Measurements from ENCODE around the gene SIK2.

SIK2 gene

DNA sequence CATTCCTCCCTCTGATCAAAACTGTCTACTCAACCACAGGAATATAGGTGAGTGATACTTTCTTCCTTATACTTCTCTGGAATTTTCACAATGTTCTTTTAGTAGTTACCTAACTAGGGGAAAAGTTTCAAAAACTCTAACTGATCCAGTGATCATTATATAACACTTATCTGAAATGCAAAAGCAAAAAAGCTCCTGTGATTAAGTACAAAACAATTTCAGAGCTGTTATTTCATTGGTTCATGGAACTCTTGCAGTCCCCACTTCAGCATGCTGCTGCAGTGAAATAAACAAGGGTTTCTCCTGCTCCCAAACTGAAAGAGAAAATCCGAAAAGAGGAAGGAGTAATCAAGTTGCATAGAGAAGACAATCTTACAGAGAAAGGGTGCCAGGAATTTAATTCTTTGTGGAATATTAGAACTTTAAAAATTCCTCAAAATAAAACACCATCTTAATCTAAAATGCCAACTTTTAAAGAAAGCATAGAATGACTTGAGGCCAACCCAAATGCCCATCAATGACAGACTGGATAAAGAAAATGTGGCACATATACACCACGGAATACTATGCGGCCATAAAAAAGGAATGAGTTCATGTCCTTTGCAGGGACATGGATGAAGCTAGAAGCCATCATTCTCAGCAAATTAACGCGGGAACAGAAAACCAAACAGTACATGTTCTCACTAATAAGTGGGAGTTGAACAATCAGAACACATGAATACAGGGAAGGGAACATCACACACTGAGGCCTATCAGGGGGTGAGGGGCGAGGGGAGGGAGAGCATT lies 143.7 kb downstream of the SIK2 start:
- in situ Hi-C loops (cut with MboI; ENCODE audit: low pct_unique_long_range_greater_than_20kb, low sequenced_read_pairs, unreplicated experiment), result no loop called here
- DNase-seq (ENCODE audit: low spot score), result no peak
- TF ChIP-seq, protein P1, sequence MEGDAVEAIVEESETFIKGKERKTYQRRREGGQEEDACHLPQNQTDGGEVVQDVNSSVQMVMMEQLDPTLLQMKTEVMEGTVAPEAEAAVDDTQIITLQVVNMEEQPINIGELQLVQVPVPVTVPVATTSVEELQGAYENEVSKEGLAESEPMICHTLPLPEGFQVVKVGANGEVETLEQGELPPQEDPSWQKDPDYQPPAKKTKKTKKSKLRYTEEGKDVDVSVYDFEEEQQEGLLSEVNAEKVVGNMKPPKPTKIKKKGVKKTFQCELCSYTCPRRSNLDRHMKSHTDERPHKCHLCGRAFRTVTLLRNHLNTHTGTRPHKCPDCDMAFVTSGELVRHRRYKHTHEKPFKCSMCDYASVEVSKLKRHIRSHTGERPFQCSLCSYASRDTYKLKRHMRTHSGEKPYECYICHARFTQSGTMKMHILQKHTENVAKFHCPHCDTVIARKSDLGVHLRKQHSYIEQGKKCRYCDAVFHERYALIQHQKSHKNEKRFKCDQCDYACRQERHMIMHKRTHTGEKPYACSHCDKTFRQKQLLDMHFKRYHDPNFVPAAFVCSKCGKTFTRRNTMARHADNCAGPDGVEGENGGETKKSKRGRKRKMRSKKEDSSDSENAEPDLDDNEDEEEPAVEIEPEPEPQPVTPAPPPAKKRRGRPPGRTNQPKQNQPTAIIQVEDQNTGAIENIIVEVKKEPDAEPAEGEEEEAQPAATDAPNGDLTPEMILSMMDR (IDR thresholded peaks at IDR 0.05; ENCODE audit: extremely low read depth, insufficient read depth, missing control alignments), result no peak

DNA sequence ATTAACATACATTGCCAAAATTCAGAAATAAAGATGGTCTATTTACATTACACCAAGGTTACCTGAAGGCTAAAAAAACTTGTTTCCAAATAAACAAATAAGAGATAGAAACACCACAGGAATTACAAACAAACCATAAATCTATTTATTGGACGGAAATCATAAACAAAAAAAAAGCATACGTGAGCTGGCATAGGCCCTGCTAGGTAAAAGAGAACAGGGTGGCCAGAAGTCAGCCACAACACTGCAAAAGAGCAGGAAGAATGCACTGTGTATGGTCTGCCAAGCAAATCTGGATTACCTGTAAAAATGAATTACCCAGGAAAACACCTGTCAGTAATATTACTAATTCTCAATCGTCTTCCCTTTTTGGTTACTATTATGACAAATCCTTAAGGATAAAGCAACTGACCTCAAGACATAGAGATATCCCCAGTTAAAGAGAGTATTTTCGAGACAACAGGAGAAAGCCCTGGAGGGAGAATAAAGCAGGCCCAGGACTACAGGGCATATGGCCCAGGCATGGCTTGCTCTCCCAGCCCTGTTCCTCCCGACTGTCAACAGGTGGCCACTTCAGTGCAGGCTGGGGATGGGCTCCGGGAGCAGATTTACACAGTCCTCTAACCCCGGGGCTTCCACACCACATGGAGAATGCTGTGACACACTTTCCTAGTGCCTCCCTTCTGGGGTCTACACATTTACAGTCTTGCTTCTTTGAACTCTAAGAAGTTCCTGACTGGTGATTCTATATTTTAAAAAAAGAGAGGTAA lies 146.0 kb downstream of the SIK2 start:
- in situ Hi-C loops (cut with MboI; ENCODE audit: low pct_unique_long_range_greater_than_20kb, low sequenced_read_pairs, unreplicated experiment), result no loop called here
- no peak for DNase-seq (ENCODE audit: low spot score)
- TF ChIP-seq, protein P1 (IDR thresholded peaks at IDR 0.05; ENCODE audit: extremely low read depth, insufficient read depth, missing control alignments), result no peak

DNA sequence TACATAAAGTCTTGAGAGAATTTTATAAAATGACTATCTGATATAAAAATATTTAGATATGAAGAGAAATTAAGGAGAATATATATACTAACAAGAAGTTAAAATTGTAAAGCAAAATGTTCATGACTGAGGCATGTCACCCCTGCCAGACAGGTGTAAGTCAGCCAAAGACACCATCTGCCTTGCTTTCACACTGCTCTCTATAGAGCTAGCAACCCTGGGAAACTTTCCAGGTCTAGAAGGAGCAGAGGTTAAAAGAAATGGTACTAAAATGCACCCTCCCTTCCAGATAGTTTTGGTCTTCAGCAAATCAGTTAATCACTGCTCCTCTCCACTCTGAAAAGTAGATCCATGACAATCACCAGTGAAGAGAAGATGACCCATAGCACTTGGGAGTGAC lies 147.4 kb downstream of the SIK2 start:
- no peak for DNase-seq (ENCODE audit: low spot score)
- in situ Hi-C loops (cut with MboI; ENCODE audit: low pct_unique_long_range_greater_than_20kb, low sequenced_read_pairs, unreplicated experiment), result no loop called here
- TF ChIP-seq, protein P1 (IDR thresholded peaks at IDR 0.05; ENCODE audit: extremely low read depth, insufficient read depth, missing control alignments), result no peak

DNA sequence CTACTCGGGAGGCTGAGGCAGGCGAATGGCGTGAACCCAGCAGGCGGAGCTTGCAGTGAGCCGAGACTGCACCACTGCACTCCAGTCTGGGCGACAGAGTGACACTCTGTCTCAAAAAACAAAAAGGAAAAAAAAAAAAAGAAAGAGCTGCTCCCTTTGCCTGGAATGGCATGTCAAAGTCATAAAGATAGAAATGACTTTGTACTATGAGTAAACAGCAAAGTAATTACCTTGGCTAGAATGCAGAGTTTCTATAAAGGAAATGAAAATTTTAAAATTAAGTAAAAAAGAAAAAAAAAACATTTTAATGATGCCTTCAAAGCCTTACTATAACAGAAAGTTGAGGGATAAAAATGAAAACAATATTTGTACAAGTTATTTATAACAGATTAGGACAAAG lies 153.8 kb downstream of the SIK2 start:
- no peak for DNase-seq (ENCODE audit: low spot score)
- TF ChIP-seq, protein P1 (IDR thresholded peaks at IDR 0.05; ENCODE audit: extremely low read depth, insufficient read depth, missing control alignments), result no peak
- in situ Hi-C loops (cut with MboI; ENCODE audit: low pct_unique_long_range_greater_than_20kb, low sequenced_read_pairs, unreplicated experiment), result no loop called here

DNA sequence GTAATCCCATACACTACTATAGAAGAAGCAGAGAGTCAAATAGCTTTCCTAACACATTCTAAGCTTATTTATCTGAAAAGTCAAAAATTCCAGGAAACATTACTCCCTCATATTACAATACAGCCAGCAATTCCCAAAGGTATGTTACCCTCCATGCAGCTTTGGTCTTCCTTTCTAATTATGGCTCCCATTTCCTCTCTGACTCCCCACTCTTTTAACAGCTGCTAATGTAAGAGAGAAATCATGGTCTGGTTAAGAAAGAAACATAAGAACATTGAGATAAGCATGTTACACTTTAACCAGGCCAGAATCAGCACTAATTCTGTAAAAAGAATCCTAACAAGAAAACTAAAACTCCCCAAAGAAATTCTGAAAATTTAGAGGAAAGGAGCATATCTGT lies 157.1 kb downstream of the SIK2 start:
- TF ChIP-seq, protein P1 (IDR thresholded peaks at IDR 0.05; ENCODE audit: extremely low read depth, insufficient read depth, missing control alignments), result no peak
- in situ Hi-C loops (cut with MboI; ENCODE audit: low pct_unique_long_range_greater_than_20kb, low sequenced_read_pairs, unreplicated experiment), result no loop called here
- DNase-seq (ENCODE audit: low spot score), result no peak

DNA sequence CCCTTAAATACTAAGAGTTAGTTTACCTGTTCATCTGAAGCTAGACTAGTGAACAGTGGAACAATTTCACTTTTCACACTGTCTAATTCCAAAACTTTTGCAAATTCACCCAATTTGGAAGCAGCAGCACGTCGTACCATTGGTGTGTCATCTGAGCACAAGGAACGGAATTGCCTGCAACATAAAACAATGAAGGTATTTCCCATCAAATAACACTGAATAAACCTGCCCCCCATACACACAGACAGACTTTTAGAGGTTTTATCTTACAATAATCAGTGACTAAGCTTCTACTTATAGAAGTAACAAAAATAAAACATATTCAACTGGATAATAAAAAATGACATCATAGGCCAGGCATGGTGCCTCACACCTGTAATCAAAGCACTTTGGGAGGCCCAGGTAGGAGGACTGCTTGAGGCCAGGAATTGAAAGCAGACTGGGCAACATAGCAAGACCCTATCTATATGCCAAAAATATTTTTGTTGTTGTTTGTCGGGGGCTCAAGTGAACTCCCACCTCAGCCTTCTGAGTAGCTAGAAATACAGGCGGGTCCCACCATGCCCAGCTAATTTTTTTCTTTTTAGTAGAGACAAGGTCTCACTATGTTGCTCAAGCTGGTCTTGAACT lies 157.6 kb downstream of the SIK2 start:
- TF ChIP-seq, protein P1 (IDR thresholded peaks at IDR 0.05; ENCODE audit: extremely low read depth, insufficient read depth, missing control alignments), result no peak
- no peak for DNase-seq (ENCODE audit: low spot score)
- in situ Hi-C loops (cut with MboI; ENCODE audit: low pct_unique_long_range_greater_than_20kb, low sequenced_read_pairs, unreplicated experiment), result no loop called here
